H9 (cell line): ENCODE results near the gene SDE2. TPM values are rescaled to one million over a fixed set of nuclear protein-coding genes. Genes with fewer than 3 reads are reported as not detected.

Experiments
- DNase-seq: peaks from one replicate; pipeline ENCODE4 v3.0.0-alpha.2; 2017
- H2AFZ ChIP-seq: one replicate; pipeline ENCODE4 v1.6.1; 2013; ENCODE audit warnings: mild to moderate bottlenecking, low read length, control low read depth, moderate library complexity
- H2AK5ac ChIP-seq: 2 replicates; pipeline ENCODE4 v1.6.1; 2013; ENCODE audit warnings: low read length, control low read depth, mixed read lengths; ENCODE audit not compliant: insufficient read length
- H2BK120ac ChIP-seq: one replicate; pipeline ENCODE4 v1.6.1; 2013; ENCODE audit warnings: low read depth, mild to moderate bottlenecking, low read length, control low read depth, inconsistent platforms; ENCODE audit not compliant: poor library complexity, severe bottlenecking
- H2BK12ac ChIP-seq: 2 replicates; pipeline ENCODE4 v1.6.1; 2013; ENCODE audit warnings: low read length, control low read depth, mixed read lengths, low read depth; ENCODE audit not compliant: insufficient read length
- H2BK15ac ChIP-seq: 2 replicates; pipeline ENCODE4 v1.6.1; 2013; ENCODE audit warnings: low read depth, low read length, control low read depth
- H2BK20ac ChIP-seq: one replicate; pipeline ENCODE4 v1.6.1; 2013; ENCODE audit warnings: low read depth, mild to moderate bottlenecking, low read length, control low read depth, inconsistent platforms; ENCODE audit not compliant: poor library complexity, severe bottlenecking
- H2BK5ac ChIP-seq: 2 replicates; pipeline ENCODE4 v1.6.1; 2013; ENCODE audit warnings: low read length, control low read depth, mixed read lengths; ENCODE audit not compliant: insufficient read length
- H3K14ac ChIP-seq: 2 replicates; pipeline ENCODE4 v1.6.1; 2013; ENCODE audit warnings: low read length, control low read depth; ENCODE audit not compliant: insufficient read depth
- H3K18ac ChIP-seq: 2 replicates; pipeline ENCODE4 v1.6.1; 2013; ENCODE audit warnings: low read depth, mild to moderate bottlenecking, mixed read lengths, low read length, control low read depth; ENCODE audit not compliant: insufficient read length
- H3K23ac ChIP-seq: 2 replicates; pipeline ENCODE4 v1.6.1; 2013; ENCODE audit warnings: low read length, control low read depth, mixed read lengths, low read depth; ENCODE audit not compliant: insufficient read length
- H3K23me2 ChIP-seq: 2 replicates; pipeline ENCODE4 v1.6.1; 2013; ENCODE audit warnings: low read depth, mild to moderate bottlenecking, mixed read lengths, low read length, control low read depth; ENCODE audit not compliant: insufficient read length, poor library complexity, severe bottlenecking
- H3K27ac ChIP-seq: 2 replicates; pipeline ENCODE4 v1.5.1; 2013; ENCODE audit warnings: low read length, control low read depth, mixed read lengths, low read depth; ENCODE audit not compliant: insufficient read length
- H3K27me3 ChIP-seq: 2 replicates; pipeline ENCODE4 v1.6.1; 2013; ENCODE audit warnings: low read length, control low read depth, inconsistent platforms; ENCODE audit not compliant: insufficient read depth
- H3K4ac ChIP-seq: 2 replicates; pipeline ENCODE4 v1.6.1; 2013; ENCODE audit warnings: low read depth, mild to moderate bottlenecking, control low read depth, inconsistent platforms, low read length, moderate library complexity
- H3K4me1 ChIP-seq: 2 replicates; pipeline ENCODE4 v1.6.1; 2013; ENCODE audit warnings: low read length, control low read depth, inconsistent platforms; ENCODE audit not compliant: insufficient read depth
- H3K4me2 ChIP-seq: 2 replicates; pipeline ENCODE4 v1.6.1; 2013; ENCODE audit warnings: low read length, control low read depth, mixed read lengths; ENCODE audit not compliant: insufficient read length, insufficient read depth
- H3K56ac ChIP-seq: 2 replicates; pipeline ENCODE4 v1.6.1; 2013; ENCODE audit warnings: low read depth, mild to moderate bottlenecking, mixed read lengths, low read length, control low read depth; ENCODE audit not compliant: insufficient read length
- H3K79me1 ChIP-seq: 2 replicates; pipeline ENCODE4 v1.6.1; 2013; ENCODE audit warnings: low read depth, mild to moderate bottlenecking, moderate library complexity, low read length, control low read depth, inconsistent platforms; ENCODE audit not compliant: insufficient read depth, poor library complexity, severe bottlenecking
- H3K79me2 ChIP-seq: 2 replicates; pipeline ENCODE4 v1.6.1; 2013; ENCODE audit warnings: low read length, control low read depth, inconsistent platforms; ENCODE audit not compliant: insufficient read depth
- H3K9ac ChIP-seq: 2 replicates; pipeline ENCODE4 v1.6.1; 2013; ENCODE audit warnings: low read length, control low read depth, mixed read lengths; ENCODE audit not compliant: insufficient read length; ENCODE audit errors: extremely low read depth
- H3K9me3 ChIP-seq: one replicate; pipeline ENCODE4 v1.6.1; 2013; ENCODE audit warnings: low read depth, low read length, inconsistent platforms; ENCODE audit not compliant: control insufficient read depth
- H3T11ph ChIP-seq: one replicate; pipeline ENCODE4 v1.6.1; 2013; ENCODE audit warnings: mild to moderate bottlenecking, low read length, control low read depth, inconsistent platforms
- H4K20me1 ChIP-seq: one replicate; pipeline ENCODE4 v1.6.1; 2013; ENCODE audit not compliant: control insufficient read depth, insufficient read length, insufficient read depth
- H4K5ac ChIP-seq: 2 replicates; pipeline ENCODE4 v1.6.1; 2013; ENCODE audit warnings: low read depth, mild to moderate bottlenecking, mixed read lengths, low read length, control low read depth; ENCODE audit not compliant: insufficient read length
- H4K8ac ChIP-seq: replicated peaks from 2 replicates; pipeline ENCODE4 v1.6.1; 2013; ENCODE audit warnings: low read length, control low read depth, mixed read lengths, low read depth; ENCODE audit not compliant: insufficient read length
- H4K91ac ChIP-seq: 2 replicates; pipeline ENCODE4 v1.6.1; 2013; ENCODE audit warnings: low read depth, mild to moderate bottlenecking, moderate library complexity, mixed read lengths, low read length, control low read depth; ENCODE audit not compliant: insufficient read length
- H3K27ac Mint-ChIP-seq, 3 experiments: 2 replicates in 2 of 3; 3 replicates in 1 of 3; pipeline ENCODE4 v1.8.0; 2020 to 2021; ENCODE audit warnings: mixed read lengths in 3 of 3, mild to moderate bottlenecking in 1 of 3, moderate library complexity in 1 of 3
- H3K27me3 Mint-ChIP-seq: 2 replicates; pipeline ENCODE4 v1.8.0; 2021; ENCODE audit warnings: low read depth, mild to moderate bottlenecking, moderate library complexity, mixed read lengths
- H3K36me3 Mint-ChIP-seq, 3 experiments: 2 replicates in 2 of 3; 3 replicates in 1 of 3; pipeline ENCODE4 v1.8.0; 2020 to 2021; ENCODE audit warnings: low read depth in 3 of 3, mixed read lengths in 3 of 3; ENCODE audit not compliant: insufficient read depth in 1 of 3
- H3K4me1 Mint-ChIP-seq, 2 experiments: 2 replicates each; pipeline ENCODE4 v1.8.0; 2020; ENCODE audit warnings: mixed read lengths in 2 of 2
- H3K4me3 Mint-ChIP-seq, 2 experiments: 2 replicates in 1 of 2; 3 replicates in 1 of 2; pipeline ENCODE4 v1.8.0; 2020 to 2021; ENCODE audit warnings: mild to moderate bottlenecking in 2 of 2, mixed read lengths in 2 of 2, moderate library complexity in 1 of 2
- H3K9me3 Mint-ChIP-seq, 2 experiments: 2 replicates in 1 of 2; 3 replicates in 1 of 2; pipeline ENCODE4 v1.8.0; 2020; ENCODE audit warnings: mild to moderate bottlenecking in 2 of 2, mixed read lengths in 2 of 2, moderate library complexity in 1 of 2
- WGBS: extraction: QIAGEN DNeasy Blood & Tissue Kit; methylation state at CpG from one replicate; pipeline ENCODE4 v1.1.7; 2013; ENCODE audit warnings: missing lambda C conversion rate, low lambda C conversion rate, mixed read lengths; ENCODE audit not compliant: insufficient read length; ENCODE audit errors: extremely low coverage; 5-methylcytosine and 5-hydroxymethylcytosine counted together
- total RNA-seq: library from RNA; stranded (reverse); gene quantifications from 2 replicates; pipeline ENCODE4 v1.2.1, GENCODE V29; 2021
- TF ChIP-seq, protein P1 (sequence below): fragments of 200-600 bp; sonication (generic); conservative IDR thresholded peaks from 3 replicates; pipeline ENCODE4 v1.8.0; 2021; ENCODE audit warnings: antibody characterized with exemption, mild to moderate bottlenecking

SDE2 gene
- total RNA-seq, 1 experiment from 2014 or later: 20.5 TPM

DNA sequence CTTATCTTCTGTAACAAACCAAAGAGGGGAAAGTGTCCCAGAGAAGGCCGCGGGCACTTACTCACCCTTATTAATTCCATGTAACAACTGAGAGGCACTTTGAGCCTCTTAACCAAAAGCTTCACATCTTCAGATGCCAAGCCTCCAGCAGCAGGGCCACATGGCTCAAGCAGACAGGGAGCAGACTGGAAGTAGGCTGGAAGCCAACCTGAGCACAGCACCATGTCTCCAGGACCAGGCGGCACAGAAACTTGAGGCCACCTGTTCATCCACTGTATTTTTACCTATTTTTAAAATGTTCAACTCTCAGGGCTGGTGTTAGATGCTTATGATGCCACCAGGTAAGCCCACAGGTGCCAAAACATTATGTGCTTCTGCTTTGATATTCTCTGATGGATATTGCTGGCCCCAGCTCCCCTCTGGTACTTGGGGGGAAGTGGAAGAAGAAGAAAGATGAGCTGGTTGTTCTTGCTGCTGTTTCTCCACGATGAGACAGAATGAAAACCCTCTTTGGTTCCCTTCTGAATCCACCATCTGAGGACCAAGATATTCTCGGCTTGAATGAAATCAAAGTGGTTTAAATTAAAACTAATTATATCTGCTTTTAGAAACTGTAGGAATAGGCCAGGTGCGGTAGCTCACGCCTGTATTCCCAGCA, 30.6 kb upstream of the SDE2 start:
- H3K9me3 ChIP-seq: no peaks in the 10 kb centered on the region
- no peaks in the 10 kb centered on the region; a peak in 1 of 4 replicates for H3K4me1 Mint-ChIP-seq
- H2AK5ac ChIP-seq: no peak overlapping the region
- no peak overlapping the region for H2AFZ ChIP-seq
- no peak overlapping the region for H3K14ac ChIP-seq
- TF ChIP-seq, protein P1, sequence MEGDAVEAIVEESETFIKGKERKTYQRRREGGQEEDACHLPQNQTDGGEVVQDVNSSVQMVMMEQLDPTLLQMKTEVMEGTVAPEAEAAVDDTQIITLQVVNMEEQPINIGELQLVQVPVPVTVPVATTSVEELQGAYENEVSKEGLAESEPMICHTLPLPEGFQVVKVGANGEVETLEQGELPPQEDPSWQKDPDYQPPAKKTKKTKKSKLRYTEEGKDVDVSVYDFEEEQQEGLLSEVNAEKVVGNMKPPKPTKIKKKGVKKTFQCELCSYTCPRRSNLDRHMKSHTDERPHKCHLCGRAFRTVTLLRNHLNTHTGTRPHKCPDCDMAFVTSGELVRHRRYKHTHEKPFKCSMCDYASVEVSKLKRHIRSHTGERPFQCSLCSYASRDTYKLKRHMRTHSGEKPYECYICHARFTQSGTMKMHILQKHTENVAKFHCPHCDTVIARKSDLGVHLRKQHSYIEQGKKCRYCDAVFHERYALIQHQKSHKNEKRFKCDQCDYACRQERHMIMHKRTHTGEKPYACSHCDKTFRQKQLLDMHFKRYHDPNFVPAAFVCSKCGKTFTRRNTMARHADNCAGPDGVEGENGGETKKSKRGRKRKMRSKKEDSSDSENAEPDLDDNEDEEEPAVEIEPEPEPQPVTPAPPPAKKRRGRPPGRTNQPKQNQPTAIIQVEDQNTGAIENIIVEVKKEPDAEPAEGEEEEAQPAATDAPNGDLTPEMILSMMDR: no peak
- no peak overlapping the region for H3K56ac ChIP-seq
- H3K36me3 Mint-ChIP-seq: no peaks in the 10 kb centered on the region
- no peak overlapping the region for H2BK12ac ChIP-seq
- no peak overlapping the region for H3K4me2 ChIP-seq
- H3K27ac ChIP-seq: no peak overlapping the region
- H3K27me3 ChIP-seq: no peaks in the 10 kb centered on the region
- H3K9me3 Mint-ChIP-seq: no peaks in the 10 kb centered on the region
- H4K91ac ChIP-seq: no peak overlapping the region
- peaks cover 1% of the 10 kb centered on the region for H3K27me3 Mint-ChIP-seq
- no CpG with 5 or more reads among the region's 7 CpGs for WGBS
- no peak overlapping the region for H3K23ac ChIP-seq
- H2BK5ac ChIP-seq: no peak overlapping the region
- no peak overlapping the region for H3K27ac Mint-ChIP-seq
- no peak overlapping the region for H2BK15ac ChIP-seq
- no peaks in the 10 kb centered on the region for H4K20me1 ChIP-seq
- no peaks in the 10 kb centered on the region for H3K4me1 ChIP-seq
- H4K8ac ChIP-seq: no peak overlapping the region
- H3K4ac ChIP-seq: no peak overlapping the region
- no peaks in the 10 kb centered on the region for H3K79me1 ChIP-seq
- no peak overlapping the region for H3K18ac ChIP-seq
- DNase-seq: no peak
- no peaks in the 10 kb centered on the region for H3K23me2 ChIP-seq
- no peaks in the 10 kb centered on the region for H3K79me2 ChIP-seq
- no peak overlapping the region for H2BK20ac ChIP-seq
- no peak overlapping the region for H2BK120ac ChIP-seq
- no peak overlapping the region; a peak in 1 of 5 replicates for H3K4me3 Mint-ChIP-seq
- no peak overlapping the region for H3T11ph ChIP-seq
- no peak overlapping the region for H4K5ac ChIP-seq
- H3K9ac ChIP-seq: no peak overlapping the region
